Activated CD8-positive, alpha-beta T cell treated with anti-CD3 and anti-CD28 coated beads, Interleukin-2, amount 10 ng/mL, durations not matched to agents 7 days and 5 days (primary cell): Measurements from ENCODE around the gene DYNLL2. TPM values are rescaled to one million over a fixed set of nuclear protein-coding genes. Genes with fewer than 3 reads are reported as not detected.
"Not testable (repeated sequence)": the region's sequence is repeated elsewhere in the genome, so short reads cannot be mapped to it uniquely, and the experiment has no call there.

Experiments used
- ATAC-seq: fragments of 150-1000 bp; cut with Tn5 transposase; one replicate; pipeline ENCODE4 v1.10.0; 2021; ENCODE audit warnings: moderate library complexity
- CTCF ChIA-PET: fragments of 350-600 bp; sonication (Branson Sonifier 250); formaldehyde crosslinking; loops from one replicate; lab custom pipeline; 2021; ENCODE audit warnings: antibody characterized with exemption; lab: Charles Lee
- POLR2A ChIA-PET: fragments of 350-600 bp; sonication (Branson Sonifier 250); formaldehyde crosslinking; loops from one replicate; lab custom pipeline; 2021; ENCODE audit warnings: antibody characterized with exemption; lab: Charles Lee
- DNase-seq: peaks from one replicate; pipeline ENCODE4 v3.0.0-alpha.2; 2020
- H3K27ac Mint-ChIP-seq: one replicate; pipeline ENCODE4 v1.8.0; 2021; ENCODE audit warnings: mild to moderate bottlenecking, mixed read lengths
- H3K27me3 Mint-ChIP-seq: one replicate; pipeline ENCODE4 v1.8.0; 2021; ENCODE audit warnings: low read depth, mixed read lengths
- H3K36me3 Mint-ChIP-seq: one replicate; pipeline ENCODE4 v1.8.0; 2021; ENCODE audit warnings: low read depth, mixed read lengths
- H3K4me1 Mint-ChIP-seq: one replicate; pipeline ENCODE4 v1.8.0; 2021; ENCODE audit warnings: low read depth, mixed read lengths
- H3K4me3 Mint-ChIP-seq: one replicate; pipeline ENCODE4 v1.8.0; 2021; ENCODE audit warnings: mild to moderate bottlenecking, mixed read lengths
- H3K9me3 Mint-ChIP-seq: one replicate; pipeline ENCODE4 v1.8.0; 2022; ENCODE audit warnings: mixed read lengths; ENCODE audit not compliant: insufficient read depth
- total RNA-seq, 2 experiments: library from RNA; stranded (reverse); gene quantifications; one replicate each; pipeline ENCODE4 v1.2.3, GENCODE V29; 2021

The DYNLL2 gene
- total RNA-seq, 2 experiments from 2014 or later = 30.9 to 31.7 TPM

DNA sequence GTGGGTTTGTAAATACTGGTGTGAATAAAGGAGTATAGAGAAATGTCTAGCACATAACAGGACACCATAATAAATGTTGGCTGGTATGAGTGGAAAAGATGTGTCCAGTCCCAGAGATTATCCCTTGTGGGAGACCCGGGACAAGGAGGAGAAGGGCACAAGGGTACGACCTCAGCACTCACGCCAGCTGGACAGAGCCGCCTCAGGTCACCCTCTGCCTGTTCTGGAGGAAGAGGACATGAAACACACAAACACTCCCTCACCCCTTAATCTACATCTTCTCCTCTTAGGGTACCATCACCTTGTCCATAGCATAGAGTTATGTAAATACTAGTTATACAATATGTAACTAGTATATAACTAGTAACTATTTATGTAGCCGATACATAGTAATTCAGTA lies 26.8 kb downstream of the DYNLL2 start:
- ATAC-seq = no peak
- H3K27ac Mint-ChIP-seq = no peak overlapping the region
- ChIA-PET POLR2A (no interaction called here), CTCF (interaction anchor here (0.9 to 5.3 kb wide), 6 partner anchors 12 to 249 kb away, joined by 3 to 44 read pairs (median 3); no protein-coding TSS in a partner anchor)
- peaks cover 3% of the 10 kb centered on the region for H3K27me3 Mint-ChIP-seq
- H3K4me3 Mint-ChIP-seq = no peak overlapping the region
- no peaks in the 10 kb centered on the region for H3K4me1 Mint-ChIP-seq
- H3K9me3 Mint-ChIP-seq = no peaks in the 10 kb centered on the region
- no peak for DNase-seq
- H3K36me3 Mint-ChIP-seq = no peaks in the 10 kb centered on the region

- H3K27ac Mint-ChIP-seq = no peak overlapping the region
- DNase-seq (no peak), ATAC-seq (no peak)
- peaks cover 3% of the 10 kb centered on the region for H3K27me3 Mint-ChIP-seq
- H3K4me1 Mint-ChIP-seq = no peaks in the 10 kb centered on the region
- H3K9me3 Mint-ChIP-seq = no peaks in the 10 kb centered on the region
- POLR2A ChIA-PET = no interaction called here
- no peak overlapping the region for H3K4me3 Mint-ChIP-seq
- CTCF ChIA-PET = interaction anchor here (0.7 to 5.3 kb wide), 10 partner anchors 10 to 255 kb away, joined by 3 to 44 read pairs (median 6); no protein-coding TSS in a partner anchor
- no peaks in the 10 kb centered on the region for H3K36me3 Mint-ChIP-seq
These were observed 28.5 kb downstream of the DYNLL2 start for GRCh38 chr17:58111676-58112075.

DNA sequence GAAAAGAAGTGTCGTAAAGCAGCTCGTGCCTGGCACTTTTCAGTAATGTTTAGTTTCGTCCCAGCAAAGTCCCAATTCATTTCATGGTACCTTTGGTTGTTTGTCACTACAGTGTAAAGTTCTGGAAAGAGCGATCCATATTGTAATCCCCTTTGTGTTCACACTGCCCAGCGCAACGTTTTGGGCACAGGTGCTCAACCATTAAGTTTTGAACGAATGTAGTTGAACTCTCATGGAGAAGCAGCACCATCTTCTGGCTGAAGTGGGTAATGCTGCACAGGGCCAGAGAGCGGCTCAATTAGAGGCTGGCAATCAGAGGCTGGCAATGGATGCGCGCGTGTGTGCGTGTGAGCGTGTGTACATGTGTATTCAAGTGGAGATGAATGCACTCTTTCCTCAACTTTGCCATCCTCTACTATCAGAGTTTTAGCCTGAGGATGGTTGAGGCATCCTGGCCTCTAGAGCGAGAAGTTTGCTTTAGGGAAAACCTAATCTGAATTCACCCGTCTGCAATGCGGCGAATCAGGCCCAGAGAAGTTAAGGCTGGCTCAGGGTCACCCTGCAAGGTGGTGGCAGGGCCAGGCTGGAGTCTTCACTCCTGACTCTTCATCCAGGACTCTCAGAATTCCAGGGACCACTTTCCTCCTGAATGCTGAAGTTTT lies 29.9 kb downstream of the DYNLL2 start:
- Mint-ChIP-seq H3K36me3 (no peaks in the 10 kb centered on the region), H3K27me3 (peaks cover 7% of the 10 kb centered on the region), H3K4me1 (no peaks in the 10 kb centered on the region), H3K9me3 (no peaks in the 10 kb centered on the region), H3K27ac (no peak overlapping the region), H3K4me3 (no peak overlapping the region)
- ATAC-seq (peak; percentile 88), DNase-seq (peak; percentile 90)
- POLR2A ChIA-PET = interaction anchor here (0.9 kb wide), 1 partner anchor 106 kb away, joined by 4 read pairs; the partner anchor contains the start of gene SRSF1
- CTCF ChIA-PET = interaction anchor here (0.6 to 5.3 kb wide), 30 partner anchors 9 to 280 kb away, joined by 3 to 44 read pairs (median 4); partner anchors contain the start of gene SRSF1

GRCh38 chr17:58113947-58114346 lies 30.7 kb downstream of the DYNLL2 start:
- Mint-ChIP-seq H3K27ac (no peak overlapping the region), H3K4me3 (no peak overlapping the region), H3K27me3 (peaks cover 8% of the 10 kb centered on the region), H3K4me1 (no peaks in the 10 kb centered on the region), H3K36me3 (no peaks in the 10 kb centered on the region), H3K9me3 (no peaks in the 10 kb centered on the region)
- CTCF ChIA-PET = interaction anchor here (0.8 to 5.3 kb wide), 8 partner anchors 27 to 280 kb away, joined by 3 to 44 read pairs (median 6); no protein-coding TSS in a partner anchor
- no peak for DNase-seq
- POLR2A ChIA-PET = no interaction called here
- ATAC-seq = no peak

GRCh38 chr17:58117382-58117781 lies 34.2 kb downstream of the DYNLL2 start:
- Mint-ChIP-seq H3K4me3 (no peak overlapping the region), H3K27ac (no peak overlapping the region), H3K27me3 (peaks cover 10% of the 10 kb centered on the region), H3K4me1 (peaks cover 4% of the 10 kb centered on the region), H3K36me3 (no peaks in the 10 kb centered on the region), H3K9me3 (no peaks in the 10 kb centered on the region)
- ChIA-PET POLR2A (no interaction called here), CTCF (interaction anchor here (1.3 kb wide), 1 partner anchor 53 kb away, joined by 3 read pairs; no protein-coding TSS in a partner anchor)
- ATAC-seq (no peak), DNase-seq (no peak)

DNA sequence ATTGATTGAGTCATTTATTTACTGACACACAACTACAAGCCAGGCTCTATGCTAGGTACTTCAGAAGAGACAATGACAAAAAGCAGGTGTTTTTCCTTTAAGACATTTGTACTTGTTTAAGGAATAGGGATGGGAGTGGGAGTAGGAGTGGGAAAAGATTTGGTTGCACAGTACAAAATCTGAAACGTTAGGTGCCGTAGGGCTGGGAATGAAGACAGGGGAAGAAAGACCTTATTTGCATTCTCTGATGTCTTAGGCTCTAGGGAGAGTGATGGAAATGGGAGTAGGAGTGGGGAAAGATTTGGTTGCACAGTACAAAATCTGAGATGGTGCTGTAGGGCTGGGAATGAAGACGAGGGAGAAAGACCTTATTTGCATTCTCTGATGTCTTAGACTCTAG lies 36.3 kb downstream of the DYNLL2 start:
- ChIA-PET CTCF (interaction anchor here (0.5 to 8.1 kb wide), 4 partner anchors 52 to 85 kb away, joined by 3 to 90 read pairs (median 3); no protein-coding TSS in a partner anchor), POLR2A (no interaction called here)
- Mint-ChIP-seq H3K27ac (no peak overlapping the region), H3K4me1 (peaks cover 4% of the 10 kb centered on the region), H3K9me3 (no peaks in the 10 kb centered on the region), H3K27me3 (peaks cover 10% of the 10 kb centered on the region), H3K4me3 (no peak overlapping the region), H3K36me3 (no peaks in the 10 kb centered on the region)
- ATAC-seq (no peak), DNase-seq (no peak)

DNA sequence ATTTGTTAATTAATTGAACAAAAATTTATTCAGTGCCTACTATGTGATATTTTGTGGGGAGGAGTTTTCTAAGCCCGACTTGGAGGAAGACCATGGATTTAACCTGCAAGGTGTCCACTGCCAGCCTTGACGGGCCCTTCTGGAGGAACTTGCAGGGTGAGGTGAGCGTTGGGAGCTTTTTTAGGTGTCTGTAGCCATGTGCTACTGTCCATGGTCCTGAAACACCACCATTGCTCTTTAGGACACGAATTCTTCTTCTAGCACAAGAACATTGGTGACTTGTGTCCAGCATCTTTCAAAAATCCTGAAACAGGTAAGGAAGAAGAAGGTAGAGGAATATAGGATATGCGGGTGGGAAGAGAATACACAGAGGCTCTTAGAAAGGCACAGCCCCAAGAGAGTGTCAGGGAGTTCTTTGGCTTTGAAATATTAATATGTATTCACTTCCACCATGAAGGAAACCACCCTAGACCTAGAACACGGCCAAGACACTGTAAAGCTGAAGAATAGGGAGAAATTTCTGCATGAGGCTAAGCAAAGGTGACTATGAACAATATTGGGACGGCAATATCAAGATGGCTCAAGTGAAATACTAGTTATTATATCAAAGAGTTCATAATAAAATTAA lies 37.1 kb downstream of the DYNLL2 start:
- peaks cover 10% of the 10 kb centered on the region for H3K27me3 Mint-ChIP-seq
- no peaks in the 10 kb centered on the region for H3K9me3 Mint-ChIP-seq
- peak; percentile 80 for DNase-seq
- H3K4me1 Mint-ChIP-seq = peaks cover 4% of the 10 kb centered on the region
- H3K4me3 Mint-ChIP-seq = no peak overlapping the region
- peak; percentile 69 for ATAC-seq
- H3K27ac Mint-ChIP-seq = no peak overlapping the region
- ChIA-PET POLR2A (no interaction called here), CTCF (interaction anchor here (0.5 to 8.1 kb wide), 4 partner anchors 51 to 86 kb away, joined by 3 to 90 read pairs (median 3); no protein-coding TSS in a partner anchor)
- no peaks in the 10 kb centered on the region for H3K36me3 Mint-ChIP-seq

- POLR2A ChIA-PET = no interaction called here
- Mint-ChIP-seq H3K4me1 (peaks cover 4% of the 10 kb centered on the region), H3K9me3 (no peaks in the 10 kb centered on the region), H3K36me3 (no peaks in the 10 kb centered on the region), H3K27ac (no peak overlapping the region), H3K4me3 (no peak overlapping the region), H3K27me3 (peaks cover 13% of the 10 kb centered on the region)
- CTCF ChIA-PET = interaction anchor here (0.6 to 8.1 kb wide), 16 partner anchors 9 to 242 kb away, joined by 3 to 90 read pairs (median 4); partner anchors contain the start of gene MKS1
- ATAC-seq = peak; percentile 75
- DNase-seq = peak; percentile 58
These were observed 38.7 kb downstream of the DYNLL2 start for GRCh38 chr17:58121925-58122324.

DNA sequence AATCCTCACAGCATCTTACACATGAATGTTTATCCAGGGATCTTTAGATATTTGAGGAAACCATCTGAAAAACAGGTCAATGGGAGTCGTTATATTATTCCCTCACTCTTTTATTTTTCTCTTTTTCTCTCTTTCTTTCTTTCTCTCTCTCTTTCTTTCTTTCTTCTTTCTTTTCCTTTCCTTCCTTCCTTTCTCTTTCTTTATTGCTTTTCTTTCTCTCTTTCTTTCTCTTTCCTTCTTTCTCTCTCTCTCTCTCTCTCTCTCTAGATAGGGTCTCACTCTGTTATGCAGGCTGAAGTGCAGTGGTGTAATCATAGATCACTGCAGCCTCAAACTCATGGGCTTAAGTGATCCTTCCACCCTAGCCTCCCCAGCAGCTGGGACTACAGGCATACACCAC lies 44.6 kb downstream of the DYNLL2 start:
- Mint-ChIP-seq H3K27me3 (peaks cover 11% of the 10 kb centered on the region), H3K36me3 (no peaks in the 10 kb centered on the region), H3K27ac (no peak overlapping the region), H3K4me1 (no peaks in the 10 kb centered on the region), H3K4me3 (no peak overlapping the region), H3K9me3 (no peaks in the 10 kb centered on the region)
- POLR2A ChIA-PET = no interaction called here
- ATAC-seq = no peak
- CTCF ChIA-PET = interaction anchor here (0.9 to 8.1 kb wide), 3 partner anchors 44 to 884 kb away, joined by 3 to 90 read pairs (median 7); no protein-coding TSS in a partner anchor
- DNase-seq = no peak

DNA sequence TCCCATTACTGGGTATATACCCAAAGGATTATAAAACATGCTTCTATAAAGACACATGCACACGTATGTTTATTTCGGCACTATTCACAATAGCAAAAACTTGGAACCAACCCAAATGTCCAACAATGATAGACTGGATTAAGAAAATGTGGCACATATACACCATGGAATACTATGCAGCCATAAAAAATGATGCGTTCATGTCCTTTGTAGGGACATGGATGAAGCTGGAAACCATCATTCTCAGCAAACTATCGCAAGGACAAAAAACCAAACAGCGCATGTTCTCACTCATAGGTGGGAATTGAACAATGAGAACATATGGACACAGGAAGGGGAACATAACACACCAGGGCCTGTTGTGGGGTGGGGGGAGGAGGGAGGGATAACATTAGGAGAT lies 49.5 kb downstream of the DYNLL2 start:
- H3K27ac Mint-ChIP-seq, DNase-seq, POLR2A ChIA-PET, H3K9me3 Mint-ChIP-seq, H3K4me1 Mint-ChIP-seq, CTCF ChIA-PET, H3K4me3 Mint-ChIP-seq, ATAC-seq, H3K36me3 Mint-ChIP-seq: not testable (repeated sequence)
- peaks cover 23% of the 10 kb centered on the region for H3K27me3 Mint-ChIP-seq

DNA sequence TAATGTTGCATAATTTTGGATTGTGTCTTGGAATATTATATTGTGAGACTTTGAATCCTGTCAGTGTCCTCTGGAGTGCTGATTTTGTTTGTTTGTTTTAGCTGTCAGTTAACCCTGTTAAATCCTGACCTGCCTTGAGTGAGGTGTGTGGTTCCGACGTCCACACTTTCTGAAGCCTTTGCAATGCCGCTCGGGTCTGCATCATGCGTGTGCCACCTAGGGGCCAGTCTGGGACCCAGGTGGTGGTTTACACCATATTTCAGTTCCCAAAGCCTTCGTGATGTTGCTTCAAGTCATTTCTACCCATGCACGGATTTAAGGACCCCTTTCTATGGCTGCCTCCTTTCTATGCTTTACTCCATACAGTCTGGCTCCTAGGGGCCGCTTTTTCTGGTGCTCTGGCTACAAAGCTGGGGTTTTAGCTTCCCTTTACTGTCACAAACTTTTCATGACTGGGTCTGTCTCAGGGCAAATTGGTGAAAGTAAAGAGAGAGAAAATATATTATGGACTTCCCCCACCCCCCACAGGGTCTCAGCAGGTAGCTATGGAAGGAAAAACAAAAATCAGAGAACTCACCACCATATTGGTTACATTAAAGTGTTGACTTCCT lies 53.6 kb downstream of the DYNLL2 start:
- H3K27ac Mint-ChIP-seq = no peak overlapping the region
- ChIA-PET CTCF (interaction anchor here (1.2 to 2.2 kb wide), 2 partner anchors 18 to 36 kb away, joined by 4 to 8 read pairs; no protein-coding TSS in a partner anchor), POLR2A (interaction anchor here (1.0 kb wide), 1 partner anchor 36 kb away, joined by 3 read pairs; no protein-coding TSS in a partner anchor)
- no peaks in the 10 kb centered on the region for H3K9me3 Mint-ChIP-seq
- H3K27me3 Mint-ChIP-seq = peaks cover 23% of the 10 kb centered on the region
- no peaks in the 10 kb centered on the region for H3K36me3 Mint-ChIP-seq
- H3K4me3 Mint-ChIP-seq = no peak overlapping the region
- no peak for ATAC-seq
- peaks cover 3% of the 10 kb centered on the region for H3K4me1 Mint-ChIP-seq
- DNase-seq = no peak
